K562 (cell line): ENCODE data around the gene ZNF593OS. TPM values are rescaled to one million over a fixed set of nuclear protein-coding genes. Genes with fewer than 3 reads are reported as not detected.
A peak's percentile ranks its signal among the peaks of the same experiment; 100 is the strongest.

Experiments used
- ARID1B ChIP-seq: fragments of 450-650 bp; IDR thresholded peaks from 2 replicates; pipeline ENCODE4 v1.6.1; 2016; ENCODE audit warnings: antibody characterized with exemption, mild to moderate bottlenecking, inconsistent platforms
- BRD9 ChIP-seq: fragments of 450-650 bp; IDR thresholded peaks from 2 replicates; pipeline ENCODE4 v1.6.1; 2018; ENCODE audit warnings: low read depth; ENCODE audit not compliant: partially characterized antibody
- E2F3 ChIP-seq: fragments of 250-450 bp; sonication (Bioruptor Pico); IDR thresholded peaks from 2 replicates; pipeline ENCODE4 v1.4.0; 2020; ENCODE audit warnings: mild to moderate bottlenecking
- KLF6 ChIP-seq: fragments of 250-450 bp; sonication (Bioruptor Pico); IDR thresholded peaks from 2 replicates; pipeline ENCODE4 v1.4.0; 2020; ENCODE audit warnings: mild to moderate bottlenecking, moderate library complexity, borderline replicate concordance
- LCOR ChIP-seq: sonication (generic); formaldehyde crosslinking; IDR thresholded peaks from 2 replicates; pipeline ENCODE4 v1.8.0; 2022; ENCODE audit warnings: mild to moderate bottlenecking, missing genetic modification reagents
- MAX ChIP-seq: sonication (generic); formaldehyde crosslinking; IDR thresholded peaks from 2 replicates; pipeline ENCODE4 v1.9.0; 2022; ENCODE audit warnings: mild to moderate bottlenecking, missing genetic modification reagents
- MBD1 ChIP-seq: fragments of 250-450 bp; sonication (Bioruptor Pico); IDR thresholded peaks from 2 replicates; pipeline ENCODE4 v1.8.0; 2022; ENCODE audit warnings: inconsistent platforms
- MYC ChIP-seq, 2 experiments: fragments of 250-450 bp in 1 of 2; sonication (Bioruptor Pico) in 1 of 2; IDR thresholded peaks; 2 replicates each; pipeline versions ENCODE4 v1.5.1 to v1.6.1; 2012 to 2021; ENCODE audit warnings: low read depth in 2 of 2, borderline replicate concordance in 1 of 2, improper control_type of control experiment in 1 of 2, low read length in 1 of 2, mild to moderate bottlenecking in 1 of 2, moderate library complexity in 1 of 2
- NR4A1 ChIP-seq, 2 experiments: fragments of 250-450 bp in 1 of 2; fragments of 450-650 bp in 1 of 2; sonication (Bioruptor Pico) in 1 of 2; IDR thresholded peaks; 2 replicates each; pipeline versions ENCODE4 v1.4.0 to v1.6.1; 2016 to 2020; ENCODE audit warnings: mild to moderate bottlenecking in 2 of 2, missing compliant biosample characterization in 1 of 2, missing genetic modification characterization in 1 of 2, moderate library complexity in 1 of 2
- SMARCB1 ChIP-seq: IDR thresholded peaks from 2 replicates; pipeline ENCODE4 v1.6.1; 2011; ENCODE audit warnings: improper control_type of control experiment, low read depth; ENCODE audit not compliant: insufficient read length
- SPI1 ChIP-seq: IDR thresholded peaks from 2 replicates; pipeline ENCODE4 v1.6.1; 2011; ENCODE audit warnings: low read depth, low read length, control low read depth, borderline replicate concordance
- THRB ChIP-seq: fragments of 450-650 bp; formaldehyde crosslinking; conservative IDR thresholded peaks from 2 replicates; pipeline ENCODE4 v1.4.0; 2022; ENCODE audit warnings: mild to moderate bottlenecking, missing genetic modification characterization
- ZBTB1 ChIP-seq: sonication (generic); formaldehyde crosslinking; IDR thresholded peaks from 2 replicates; pipeline ENCODE4 v1.8.1; 2023; ENCODE audit warnings: missing genetic modification reagents, low read depth, mild to moderate bottlenecking, borderline replicate concordance
- ZHX1 ChIP-seq: fragments of 150-350 bp; conservative IDR thresholded peaks from 2 replicates; pipeline ENCODE4 v1.6.1; 2014; ENCODE audit warnings: low read length
- ZNF121 ChIP-seq: sonication (generic); formaldehyde crosslinking; conservative IDR thresholded peaks from 2 replicates; pipeline ENCODE4 v1.8.0; 2022; ENCODE audit warnings: missing genetic modification reagents
- ZNF143 ChIP-seq: sonication (generic); formaldehyde crosslinking; IDR thresholded peaks from 2 replicates; pipeline ENCODE4 v1.9.0; 2022; ENCODE audit warnings: mild to moderate bottlenecking, missing genetic modification reagents
- ZNF24 ChIP-seq: fragments of 450-650 bp; IDR thresholded peaks from 2 replicates; pipeline ENCODE4 v1.6.1; 2016
- ZNF274 ChIP-seq: IDR thresholded peaks from 2 replicates; pipeline ENCODE4 v1.6.1; 2011; ENCODE audit warnings: low read depth, mild to moderate bottlenecking, low read length, moderate library complexity, borderline replicate concordance
- ZNF507 ChIP-seq: conservative IDR thresholded peaks from 2 replicates; pipeline ENCODE4 v1.6.1; 2017; ENCODE audit warnings: missing genetic modification characterization, missing compliant biosample characterization
- ZNF766 ChIP-seq: fragments of 200-800 bp; sonication (Bioruptor generic); conservative IDR thresholded peaks from 2 replicates; pipeline ENCODE4 v1.6.1; 2016; ENCODE audit warnings: missing genetic modification characterization, missing compliant biosample characterization
- polyA plus RNA-seq, 8 experiments: library from polyadenylated mRNA; depleted of rRNA in 4 of 8; stranded (reverse) in 5 of 8; unstranded in 3 of 8; fragments of >200 nt; fragmentation: Nextera tagmentation in 2 of 8; fragmentation: Illumina TruSeq in 1 of 8; extraction: Ambion mirVana in 2 of 8; extraction: Trizol in 1 of 8; gene quantifications; 2 replicates each; pipeline versions ENCODE4 v1.2.1 to v1.2.3, GENCODE V29; 2011 to 2014; ENCODE audit warnings: inconsistent platforms in 1 of 8, missing spikeins in 1 of 8
- total RNA-seq, 7 experiments: library from RNA; depleted of rRNA in 6 of 7; stranded (reverse); fragments of >200 nt in 6 of 7; fragmentation: Illumina TruSeq in 2 of 7; extraction: Trizol in 2 of 7; gene quantifications; 2 replicates each; pipeline versions ENCODE4 v1.2.1 to v1.2.3, GENCODE V29; 2011 to 2021; ENCODE audit warnings: low replicate concordance in 1 of 7

Gene ZNF593OS
- total and polyA plus RNA-seq, 9 of the 15 experiments (the other 6 are each of a cell fraction or from before 2014, with no cell fraction given) = 0.24 to 0.27 TPM; not detected in 7

GRCh38 chr1:26127235-26128163 is 44.1 kb downstream of the ZNF593OS start (continued):
- no peak for TF ChIP-seq MBD1 (CRISPR knock-in tag)
- TF ChIP-seq ZNF121 (CRISPR knock-in tag) = no peak
- TF ChIP-seq BRD9 = peak; percentile 36
- no peak for TF ChIP-seq ZBTB1 (CRISPR knock-in tag)
- peak; percentile 39 for TF ChIP-seq SMARCB1
- TF ChIP-seq MAX (CRISPR knock-in tag) = peak; percentile 29; the same call in 1 of the 2 replicates
- 0 out of 2 replicates have a peak, but pooled peaks have one; percentile 5 for TF ChIP-seq MYC (IDR thresholded peaks at IDR 0.05; ENCODE audit: low read depth, low read length)
- TF ChIP-seq MYC (CRISPR knock-in tag; IDR thresholded peaks at IDR 0.05; ENCODE audit: borderline replicate concordance, low read depth) = no peak
- 0 out of 2 replicates have a peak, but pooled peaks have one; percentile 53 for TF ChIP-seq LCOR (CRISPR knock-in tag)
- TF ChIP-seq ZNF274 = no peak
- TF ChIP-seq KLF6 (CRISPR knock-in tag) = peak; percentile 61; the same call in 1 of the 2 replicates
- TF ChIP-seq ZNF143 (CRISPR knock-in tag) = no peak
- no peak for TF ChIP-seq SPI1
- peak; percentile 19; the same call in 1 of the 2 replicates for TF ChIP-seq ZNF766
- TF ChIP-seq E2F3 (CRISPR knock-in tag) = peak; percentile 10; the same call in 1 of the 2 replicates
- TF ChIP-seq ZHX1 = 0 out of 2 replicates have a peak, but pooled peaks have one; percentile 31
- TF ChIP-seq ZNF24 = peak; percentile 54; the same call in 1 of the 2 replicates
- no peak for TF ChIP-seq ARID1B
- TF ChIP-seq THRB (CRISPR knock-in tag) = peak; percentile 38; the same call in 1 of the 2 replicates
- no peak for TF ChIP-seq ZNF507
- no peak for TF ChIP-seq NR4A1 (CRISPR knock-in tag; IDR thresholded peaks at IDR 0.05)
- TF ChIP-seq NR4A1 (tag; IDR thresholded peaks at IDR 0.05) = peak; percentile 56; the same call in 1 of the 2 replicates
